Measurements from ENCODE around the gene ERMARD. TPM values are rescaled to one million over a fixed set of nuclear protein-coding genes. Genes with fewer than 3 reads are reported as not detected.

ERMARD gene
- total and polyA plus RNA-seq, 4 donors, result 27.2 to 44.9 (median 35.0) TPM

GRCh38 chr6:169806701-169807100 is 55.3 kb downstream of the ERMARD start:
- Histone ChIP-seq H3K36me3 (ENCODE audit: control insufficient read depth, insufficient read depth, low read length) (peaks cover 4% of the 10 kb centered on the region), H3K27ac (ENCODE audit: low read depth, low read length) (no peak overlapping the region), H3K4me3 (ENCODE audit: low read depth, low read length) (no peak overlapping the region), H3K9me3 (ENCODE audit: control insufficient read depth, insufficient read depth, low read length) (no peaks in the 10 kb centered on the region), H3K4me1 (ENCODE audit: control insufficient read depth, insufficient read depth, low read length) (no peaks in the 10 kb centered on the region), H3K27me3 (ENCODE audit: control insufficient read depth, insufficient read depth, low read length) (no peaks in the 10 kb centered on the region)
- DNase-seq (ENCODE audit: low read depth in 4 of 6, low spot score in 6 of 6), result no peak
- 80% methylated on average over 1 of the region's 1 CpG for WGBS (ENCODE audit: insufficient coverage)

- 79% methylated on average over 1 of the region's 1 CpG for WGBS (ENCODE audit: insufficient coverage)
- H3K9me3 ChIP-seq (ENCODE audit: control insufficient read depth, insufficient read depth, low read length), result no peaks in the 10 kb centered on the region
- no peak overlapping the region for H3K4me3 ChIP-seq (ENCODE audit: low read depth, low read length)
- H3K36me3 ChIP-seq (ENCODE audit: control insufficient read depth, insufficient read depth, low read length), result no peaks in the 10 kb centered on the region
- H3K27me3 ChIP-seq (ENCODE audit: control insufficient read depth, insufficient read depth, low read length), result no peaks in the 10 kb centered on the region
- H3K4me1 ChIP-seq (ENCODE audit: control insufficient read depth, insufficient read depth, low read length), result no peaks in the 10 kb centered on the region
- H3K27ac ChIP-seq (ENCODE audit: low read depth, low read length), result no peak overlapping the region
- no peak for DNase-seq (ENCODE audit: low read depth in 4 of 6, low spot score in 6 of 6)
Observed at GRCh38 chr6:169807229-169807628, 55.8 kb downstream of the ERMARD start.

- H3K4me1 ChIP-seq (ENCODE audit: control insufficient read depth, insufficient read depth, low read length), result no peaks in the 10 kb centered on the region
- H3K9me3 ChIP-seq (ENCODE audit: control insufficient read depth, insufficient read depth, low read length), result no peaks in the 10 kb centered on the region
- no peak overlapping the region for H3K27ac ChIP-seq (ENCODE audit: low read depth, low read length)
- no peaks in the 10 kb centered on the region for H3K36me3 ChIP-seq (ENCODE audit: control insufficient read depth, insufficient read depth, low read length)
- no peak overlapping the region for H3K4me3 ChIP-seq (ENCODE audit: low read depth, low read length)
- H3K27me3 ChIP-seq (ENCODE audit: control insufficient read depth, insufficient read depth, low read length), result no peaks in the 10 kb centered on the region
- no peak for DNase-seq (ENCODE audit: low read depth in 4 of 6, low spot score in 6 of 6)
- WGBS (ENCODE audit: insufficient coverage), result 55% methylated on average over 6 of the region's 9 CpGs
Observed at GRCh38 chr6:169807699-169808607, 56.5 kb downstream of the ERMARD start.

- Histone ChIP-seq H3K4me3 (ENCODE audit: low read depth, low read length) (no peak overlapping the region), H3K4me1 (ENCODE audit: control insufficient read depth, insufficient read depth, low read length) (no peaks in the 10 kb centered on the region), H3K27me3 (ENCODE audit: control insufficient read depth, insufficient read depth, low read length) (no peaks in the 10 kb centered on the region), H3K27ac (ENCODE audit: low read depth, low read length) (no peak overlapping the region), H3K9me3 (ENCODE audit: control insufficient read depth, insufficient read depth, low read length) (no peaks in the 10 kb centered on the region), H3K36me3 (ENCODE audit: control insufficient read depth, insufficient read depth, low read length) (no peaks in the 10 kb centered on the region)
- 52% methylated on average over 3 of the region's 3 CpGs for WGBS (ENCODE audit: insufficient coverage)
- DNase-seq (ENCODE audit: low read depth in 4 of 6, low spot score in 6 of 6), result no peak
Observed at GRCh38 chr6:169808608-169808967, 57.2 kb downstream of the ERMARD start.

- H3K4me1 ChIP-seq (ENCODE audit: control insufficient read depth, insufficient read depth, low read length), result no peaks in the 10 kb centered on the region
- no peaks in the 10 kb centered on the region for H3K36me3 ChIP-seq (ENCODE audit: control insufficient read depth, insufficient read depth, low read length)
- no peak overlapping the region for H3K27ac ChIP-seq (ENCODE audit: low read depth, low read length)
- WGBS (ENCODE audit: insufficient coverage), result 90% methylated on average over 2 of the region's 4 CpGs
- no peaks in the 10 kb centered on the region for H3K27me3 ChIP-seq (ENCODE audit: control insufficient read depth, insufficient read depth, low read length)
- DNase-seq (ENCODE audit: low read depth in 4 of 6, low spot score in 6 of 6), result no peak
- H3K9me3 ChIP-seq (ENCODE audit: control insufficient read depth, insufficient read depth, low read length), result no peaks in the 10 kb centered on the region
- H3K4me3 ChIP-seq (ENCODE audit: low read depth, low read length), result no peak overlapping the region
Observed at GRCh38 chr6:169809386-169809785, 58.0 kb downstream of the ERMARD start.

- Histone ChIP-seq H3K36me3 (ENCODE audit: control insufficient read depth, insufficient read depth, low read length) (no peaks in the 10 kb centered on the region), H3K4me3 (ENCODE audit: low read depth, low read length) (no peak overlapping the region), H3K27ac (ENCODE audit: low read depth, low read length) (no peak overlapping the region), H3K9me3 (ENCODE audit: control insufficient read depth, insufficient read depth, low read length) (no peaks in the 10 kb centered on the region), H3K27me3 (ENCODE audit: control insufficient read depth, insufficient read depth, low read length) (no peaks in the 10 kb centered on the region), H3K4me1 (ENCODE audit: control insufficient read depth, insufficient read depth, low read length) (no peaks in the 10 kb centered on the region)
- no peak for DNase-seq (ENCODE audit: low read depth in 4 of 6, low spot score in 6 of 6)
- WGBS (ENCODE audit: insufficient coverage), result 36% methylated on average over 18 of the region's 18 CpGs
Observed at GRCh38 chr6:169810066-169810989, 58.9 kb downstream of the ERMARD start.

- DNase-seq (ENCODE audit: low read depth in 4 of 6, low spot score in 6 of 6), result no peak
- H3K36me3 ChIP-seq (ENCODE audit: control insufficient read depth, insufficient read depth, low read length), result no peaks in the 10 kb centered on the region
Observed at GRCh38 chr6:169811072-169811471, 59.6 kb downstream of the ERMARD start.

GRCh38 chr6:169811521-169812256 is 60.3 kb downstream of the ERMARD start:
- Histone ChIP-seq H3K36me3 (ENCODE audit: control insufficient read depth, insufficient read depth, low read length) (no peaks in the 10 kb centered on the region), H3K27me3 (ENCODE audit: control insufficient read depth, insufficient read depth, low read length) (no peaks in the 10 kb centered on the region), H3K4me1 (ENCODE audit: control insufficient read depth, insufficient read depth, low read length) (no peaks in the 10 kb centered on the region), H3K4me3 (ENCODE audit: low read depth, low read length) (no peak overlapping the region), H3K27ac (ENCODE audit: low read depth, low read length) (no peak overlapping the region), H3K9me3 (ENCODE audit: control insufficient read depth, insufficient read depth, low read length) (peaks cover 2% of the 10 kb centered on the region)
- DNase-seq (ENCODE audit: low read depth in 4 of 6, low spot score in 6 of 6), result no peak
- 91% methylated on average over 18 of the region's 18 CpGs for WGBS (ENCODE audit: insufficient coverage)

More at GRCh38 chr6:169811072-169811471, 59.6 kb downstream of the ERMARD start:
- Histone ChIP-seq H3K9me3 (ENCODE audit: control insufficient read depth, insufficient read depth, low read length) (no peaks in the 10 kb centered on the region), H3K4me3 (ENCODE audit: low read depth, low read length) (no peak overlapping the region), H3K4me1 (ENCODE audit: control insufficient read depth, insufficient read depth, low read length) (no peaks in the 10 kb centered on the region), H3K27ac (ENCODE audit: low read depth, low read length) (no peak overlapping the region), H3K27me3 (ENCODE audit: control insufficient read depth, insufficient read depth, low read length) (no peaks in the 10 kb centered on the region)
- 69% methylated on average over 7 of the region's 8 CpGs for WGBS (ENCODE audit: insufficient coverage)

- DNase-seq (ENCODE audit: low read depth in 4 of 6, low spot score in 6 of 6), result no peak
- 93% methylated on average over 12 of the region's 17 CpGs for WGBS (ENCODE audit: insufficient coverage)
- no peak overlapping the region for H3K27ac ChIP-seq (ENCODE audit: low read depth, low read length)
Observed at GRCh38 chr6:169812257-169812644, 60.8 kb downstream of the ERMARD start.

More at GRCh38 chr6:169812257-169812644, 60.8 kb downstream of the ERMARD start:
- Histone ChIP-seq H3K4me1 (ENCODE audit: control insufficient read depth, insufficient read depth, low read length) (no peaks in the 10 kb centered on the region), H3K27me3 (ENCODE audit: control insufficient read depth, insufficient read depth, low read length) (no peaks in the 10 kb centered on the region), H3K9me3 (ENCODE audit: control insufficient read depth, insufficient read depth, low read length) (peaks cover 2% of the 10 kb centered on the region), H3K4me3 (ENCODE audit: low read depth, low read length) (no peak overlapping the region), H3K36me3 (ENCODE audit: control insufficient read depth, insufficient read depth, low read length) (no peaks in the 10 kb centered on the region)
